ENCODE data around the gene CX3CL1. TPM values are rescaled to one million over a fixed set of nuclear protein-coding genes. Genes with fewer than 3 reads are reported as not detected.

CX3CL1 gene
- total RNA-seq, 1 experiment from 2014 or later, result not detected

DNA sequence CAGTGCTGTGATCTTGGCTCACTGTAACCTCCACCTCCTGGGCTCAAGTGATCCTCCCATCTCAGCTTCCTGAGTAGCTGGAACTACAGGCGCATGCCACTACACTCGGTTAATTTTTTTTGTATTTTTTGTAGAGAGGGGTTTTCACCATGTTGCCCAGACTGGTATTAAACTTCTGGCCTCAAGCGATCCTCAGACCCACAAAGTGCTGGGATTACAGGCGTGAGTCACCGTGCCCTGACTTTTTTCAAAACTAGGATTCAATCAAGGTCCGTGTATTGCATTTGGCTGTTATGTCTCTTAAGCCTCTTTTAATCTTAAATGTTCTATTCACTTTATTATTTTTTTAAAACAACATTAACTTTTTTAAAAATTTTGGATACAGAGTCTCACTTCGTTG, 18.0 kb upstream of the CX3CL1 start:
- no peak overlapping the region for H2AFZ ChIP-seq (ENCODE audit: low read length)

DNA sequence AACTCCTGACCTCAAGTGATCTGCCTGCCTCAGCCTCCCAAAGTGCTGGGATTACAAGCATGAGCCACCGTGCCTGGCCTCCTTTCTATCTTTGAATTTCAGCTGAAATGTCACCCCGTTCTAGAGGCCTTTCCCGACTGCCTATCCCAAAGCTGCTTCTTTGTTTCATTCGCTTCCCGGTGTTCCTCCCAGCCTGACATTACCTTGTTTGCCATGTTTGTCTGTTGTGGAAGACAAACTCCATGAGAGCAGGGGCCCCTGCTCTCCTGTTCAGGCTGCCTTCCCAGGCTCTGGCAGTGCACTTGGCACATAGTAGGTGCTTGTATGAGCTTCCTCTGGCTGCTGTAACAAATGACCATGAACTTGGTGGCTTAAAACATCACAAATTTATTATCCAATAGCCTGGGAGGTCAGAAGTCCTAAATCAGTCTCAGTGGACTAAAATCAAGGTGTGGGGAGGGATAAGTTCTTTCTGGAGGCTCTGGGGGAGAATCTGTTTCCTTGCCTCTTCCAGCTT, 16.3 kb upstream of the CX3CL1 start:
- Histone ChIP-seq H3K79me2 (ENCODE audit: low read length) (no peaks in the 10 kb centered on the region), H4K20me1 (ENCODE audit: low read length) (no peaks in the 10 kb centered on the region), H3K4me2 (ENCODE audit: low read length) (no peak overlapping the region), H3K36me3 (ENCODE audit: low read depth, low read length) (no peaks in the 10 kb centered on the region), H2AFZ (ENCODE audit: low read length) (no peak overlapping the region), H3K27ac (ENCODE audit: low read length) (no peak overlapping the region), H3K9me3 (ENCODE audit: low read length) (no peaks in the 10 kb centered on the region), H3K4me3 (ENCODE audit: low read length) (no peak overlapping the region), H3K4me1 (ENCODE audit: insufficient read depth, low read length) (0 out of 2 replicates have a peak, but pooled peaks cover 5% of the 10 kb centered on the region), H3F3A (ENCODE audit: low read length, unreplicated experiment) (no peaks in the 10 kb centered on the region), H3K9ac (ENCODE audit: low read length) (no peak overlapping the region), H3K27me3 (ENCODE audit: low read length) (no peaks in the 10 kb centered on the region), H3K9me2 (replicated peaks; ENCODE audit: low read length) (no peaks in the 10 kb centered on the region)
- intact Hi-C loops (cut with micrococcal nuclease), result no loop called here
- DNase-seq, result no peak
- TF ChIP-seq EZH2 (IDR thresholded peaks at IDR 0.05; ENCODE audit: low read length, unreplicated experiment), result no peak
- no peak for TF ChIP-seq EZH2phosphoT487 (IDR thresholded peaks at IDR 0.05; ENCODE audit: borderline replicate concordance, low read length)
- TF ChIP-seq, protein P1, sequence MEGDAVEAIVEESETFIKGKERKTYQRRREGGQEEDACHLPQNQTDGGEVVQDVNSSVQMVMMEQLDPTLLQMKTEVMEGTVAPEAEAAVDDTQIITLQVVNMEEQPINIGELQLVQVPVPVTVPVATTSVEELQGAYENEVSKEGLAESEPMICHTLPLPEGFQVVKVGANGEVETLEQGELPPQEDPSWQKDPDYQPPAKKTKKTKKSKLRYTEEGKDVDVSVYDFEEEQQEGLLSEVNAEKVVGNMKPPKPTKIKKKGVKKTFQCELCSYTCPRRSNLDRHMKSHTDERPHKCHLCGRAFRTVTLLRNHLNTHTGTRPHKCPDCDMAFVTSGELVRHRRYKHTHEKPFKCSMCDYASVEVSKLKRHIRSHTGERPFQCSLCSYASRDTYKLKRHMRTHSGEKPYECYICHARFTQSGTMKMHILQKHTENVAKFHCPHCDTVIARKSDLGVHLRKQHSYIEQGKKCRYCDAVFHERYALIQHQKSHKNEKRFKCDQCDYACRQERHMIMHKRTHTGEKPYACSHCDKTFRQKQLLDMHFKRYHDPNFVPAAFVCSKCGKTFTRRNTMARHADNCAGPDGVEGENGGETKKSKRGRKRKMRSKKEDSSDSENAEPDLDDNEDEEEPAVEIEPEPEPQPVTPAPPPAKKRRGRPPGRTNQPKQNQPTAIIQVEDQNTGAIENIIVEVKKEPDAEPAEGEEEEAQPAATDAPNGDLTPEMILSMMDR (conservative IDR thresholded peaks at IDR 0.05; ENCODE audit: low read depth, low read length), result no peak
- CTCF ChIA-PET, result no interaction called here
- POLR2A ChIA-PET (ENCODE audit: unreplicated experiment), result no interaction called here
- no peak for ATAC-seq
- no TSS peak for BruUV-seq (replicated peaks)

More for the DNA sequence above, 18.0 kb upstream of the CX3CL1 start:
- no peak overlapping the region for H3K4me3 ChIP-seq (ENCODE audit: low read length)
- no peak overlapping the region for H3K9ac ChIP-seq (ENCODE audit: low read length)
- H3F3A ChIP-seq (ENCODE audit: low read length, unreplicated experiment), result no peaks in the 10 kb centered on the region
- H3K79me2 ChIP-seq (ENCODE audit: low read length), result no peaks in the 10 kb centered on the region
- 0 out of 2 replicates have a peak, but pooled peaks cover 5% of the 10 kb centered on the region for H3K4me1 ChIP-seq (ENCODE audit: insufficient read depth, low read length)
- no peak overlapping the region for H3K27ac ChIP-seq (ENCODE audit: low read length)
- intact Hi-C loops (cut with micrococcal nuclease), result no loop called here
- H4K20me1 ChIP-seq (ENCODE audit: low read length), result no peaks in the 10 kb centered on the region
- H3K36me3 ChIP-seq (ENCODE audit: low read depth, low read length), result no peaks in the 10 kb centered on the region
- no peak for DNase-seq
- POLR2A ChIA-PET (ENCODE audit: unreplicated experiment), result no interaction called here
- no TSS peak for BruUV-seq (replicated peaks)
- TF ChIP-seq EZH2phosphoT487 (IDR thresholded peaks at IDR 0.05; ENCODE audit: borderline replicate concordance, low read length) (no peak), EZH2 (IDR thresholded peaks at IDR 0.05; ENCODE audit: low read length, unreplicated experiment) (no peak)
- TF ChIP-seq, protein P1 (conservative IDR thresholded peaks at IDR 0.05; ENCODE audit: low read depth, low read length), result no peak
- CTCF ChIA-PET, result no interaction called here
- H3K27me3 ChIP-seq (ENCODE audit: low read length), result no peaks in the 10 kb centered on the region
- H3K9me3 ChIP-seq (ENCODE audit: low read length), result no peaks in the 10 kb centered on the region
- H3K4me2 ChIP-seq (ENCODE audit: low read length), result no peak overlapping the region
- no peak for ATAC-seq
- H3K9me2 ChIP-seq (replicated peaks; ENCODE audit: low read length), result no peaks in the 10 kb centered on the region

DNA sequence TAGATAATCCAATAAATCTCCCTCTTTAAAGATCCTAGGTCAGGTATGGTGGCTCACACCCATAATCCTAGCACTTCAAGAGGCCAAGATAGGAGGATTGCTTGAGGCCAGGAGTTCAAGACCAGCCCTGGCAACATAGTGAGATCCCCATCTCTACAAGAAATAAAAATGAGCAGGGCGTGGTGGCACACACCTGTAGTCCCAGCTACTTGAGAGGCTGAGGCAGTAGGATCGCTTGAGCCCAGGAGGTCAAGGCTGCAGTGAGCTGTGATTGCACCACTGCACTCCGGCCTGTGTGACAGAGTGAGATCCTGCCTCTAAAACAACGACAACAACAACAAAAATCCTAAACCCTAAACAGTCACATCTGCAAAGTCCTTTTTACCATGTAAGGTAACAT, 15.7 kb upstream of the CX3CL1 start:
- H3K27me3 ChIP-seq (ENCODE audit: low read length), result no peaks in the 10 kb centered on the region
- no peak overlapping the region for H2AFZ ChIP-seq (ENCODE audit: low read length)
- intact Hi-C loops (cut with micrococcal nuclease), result no loop called here
- no peaks in the 10 kb centered on the region for H4K20me1 ChIP-seq (ENCODE audit: low read length)
- BruUV-seq (replicated peaks), result no TSS peak
- H3K27ac ChIP-seq (ENCODE audit: low read length), result no peak overlapping the region
- ATAC-seq, result no peak
- 0 out of 2 replicates have a peak, but pooled peaks cover 5% of the 10 kb centered on the region for H3K4me1 ChIP-seq (ENCODE audit: insufficient read depth, low read length)
- H3K9me2 ChIP-seq (replicated peaks; ENCODE audit: low read length), result no peaks in the 10 kb centered on the region
- H3K9ac ChIP-seq (ENCODE audit: low read length), result no peak overlapping the region
- no peak for TF ChIP-seq EZH2phosphoT487 (IDR thresholded peaks at IDR 0.05; ENCODE audit: borderline replicate concordance, low read length)
- no peaks in the 10 kb centered on the region for H3K36me3 ChIP-seq (ENCODE audit: low read depth, low read length)
- no peak overlapping the region for H3K4me3 ChIP-seq (ENCODE audit: low read length)
- no peak overlapping the region for H3K4me2 ChIP-seq (ENCODE audit: low read length)
- no peaks in the 10 kb centered on the region for H3K9me3 ChIP-seq (ENCODE audit: low read length)
- DNase-seq, result no peak
- CTCF ChIA-PET, result no interaction called here
- POLR2A ChIA-PET (ENCODE audit: unreplicated experiment), result no interaction called here
- no peaks in the 10 kb centered on the region for H3K79me2 ChIP-seq (ENCODE audit: low read length)
- H3F3A ChIP-seq (ENCODE audit: low read length, unreplicated experiment), result no peaks in the 10 kb centered on the region
